A172 (cell line): Measurements from ENCODE around the gene XYLT1. TPM values are rescaled to one million over a fixed set of nuclear protein-coding genes. Genes with fewer than 3 reads are reported as not detected.
"Not testable (repeated sequence)": the region's sequence is repeated elsewhere in the genome, so short reads cannot be mapped to it uniquely, and the experiment has no call there.

Experiments
- DNase-seq: peaks from one replicate; pipeline ENCODE4 v3.0.0-alpha.2; 2015; ENCODE audit warnings: low spot score
- total RNA-seq: library from RNA; depleted of rRNA; stranded (reverse); fragments of >200 nt; shearing (Covaris generic); gene quantifications from 2 replicates; pipeline ENCODE4 v1.2.3, GENCODE V29; 2014

XYLT1 gene
- total RNA-seq, 1 experiment from 2014 or later: not detected

GRCh38 chr16:17308186-17308585, 162.6 kb downstream of the XYLT1 start:
- no peak for DNase-seq

GRCh38 chr16:17307504-17307903, 163.3 kb downstream of the XYLT1 start:
- DNase-seq: no peak

- no peak for DNase-seq
Observed at GRCh38 chr16:17306745-17307144, 164.0 kb downstream of the XYLT1 start.

GRCh38 chr16:17306211-17306610, 164.5 kb downstream of the XYLT1 start:
- DNase-seq: not testable (repeated sequence)

GRCh38 chr16:17305694-17306093, 165.1 kb downstream of the XYLT1 start:
- DNase-seq: no peak

GRCh38 chr16:17304491-17305119, 166.2 kb downstream of the XYLT1 start:
- no peak for DNase-seq

- DNase-seq: no peak
Observed at GRCh38 chr16:17304106-17304490, 166.7 kb downstream of the XYLT1 start.

GRCh38 chr16:17303101-17303500, 167.7 kb downstream of the XYLT1 start:
- no peak for DNase-seq

GRCh38 chr16:17302620-17303019, 168.1 kb downstream of the XYLT1 start:
- DNase-seq: no peak

- DNase-seq: no peak
Observed at GRCh38 chr16:17302214-17302613, 168.5 kb downstream of the XYLT1 start.

GRCh38 chr16:17301593-17302135, 169.1 kb downstream of the XYLT1 start:
- no peak for DNase-seq

- no peak for DNase-seq
Observed at GRCh38 chr16:17301184-17301583, 169.6 kb downstream of the XYLT1 start.

GRCh38 chr16:17299790-17300189, 171.0 kb downstream of the XYLT1 start:
- no peak for DNase-seq

GRCh38 chr16:17298238-17298637, 172.5 kb downstream of the XYLT1 start:
- DNase-seq: no peak

GRCh38 chr16:17296431-17296830, 174.3 kb downstream of the XYLT1 start:
- DNase-seq: no peak

- no peak for DNase-seq
Observed at GRCh38 chr16:17295948-17296347, 174.8 kb downstream of the XYLT1 start.

- no peak for DNase-seq
Observed at GRCh38 chr16:17294856-17295255, 175.9 kb downstream of the XYLT1 start.

GRCh38 chr16:17293813-17294558, 176.8 kb downstream of the XYLT1 start:
- DNase-seq: no peak

GRCh38 chr16:17291289-17291688, 179.5 kb downstream of the XYLT1 start:
- DNase-seq: no peak

- no peak for DNase-seq
Observed at GRCh38 chr16:17289674-17290635, 180.8 kb downstream of the XYLT1 start.

- no peak for DNase-seq
Observed at GRCh38 chr16:17289050-17289449, 181.7 kb downstream of the XYLT1 start.

GRCh38 chr16:17287166-17287800, 183.5 kb downstream of the XYLT1 start:
- DNase-seq: no peak
